K562 (cell line): ENCODE results near the gene NUMB. TPM values are rescaled to one million over a fixed set of nuclear protein-coding genes. Genes with fewer than 3 reads are reported as not detected.

Experiments used
- ZKSCAN3 ChIP-seq: fragments of 250-450 bp; sonication (Bioruptor Pico); IDR thresholded peaks from 2 replicates; pipeline ENCODE4 v1.4.0; 2020
- ZNF639 ChIP-seq, 2 experiments: fragments of 200-800 bp in 1 of 2; sonication (Bioruptor generic) in 1 of 2; sonication (generic) in 1 of 2; formaldehyde crosslinking in 1 of 2; IDR thresholded peaks in 1 of 2; conservative IDR thresholded peaks in 1 of 2; 2 replicates each; pipeline versions ENCODE4 v1.5.0 to v1.6.1; 2016 to 2020; ENCODE audit warnings: missing compliant biosample characterization in 1 of 2, missing genetic modification characterization in 1 of 2, missing genetic modification reagents in 1 of 2
- ZNF740 ChIP-seq, 3 experiments: fragments of 200-800 bp in 1 of 3; sonication (Bioruptor generic) in 1 of 3; sonication (generic) in 1 of 3; formaldehyde crosslinking in 1 of 3; IDR thresholded peaks; 2 replicates each; pipeline versions ENCODE4 v1.6.1 to v1.8.0; 2016 to 2022; ENCODE audit warnings: mild to moderate bottlenecking in 2 of 3, missing compliant biosample characterization in 2 of 3, missing genetic modification characterization in 2 of 3, missing genetic modification reagents in 1 of 3
- polyA plus RNA-seq, 8 experiments: library from polyadenylated mRNA; depleted of rRNA in 4 of 8; stranded (reverse) in 5 of 8; unstranded in 3 of 8; fragments of >200 nt; fragmentation: Nextera tagmentation in 2 of 8; fragmentation: Illumina TruSeq in 1 of 8; extraction: Ambion mirVana in 2 of 8; extraction: Trizol in 1 of 8; gene quantifications; 2 replicates each; pipeline versions ENCODE4 v1.2.1 to v1.2.3, GENCODE V29; 2011 to 2014; ENCODE audit warnings: inconsistent platforms in 1 of 8, missing spikeins in 1 of 8
- total RNA-seq, 7 experiments: library from RNA; depleted of rRNA in 6 of 7; stranded (reverse); fragments of >200 nt in 6 of 7; fragmentation: Illumina TruSeq in 2 of 7; extraction: Trizol in 2 of 7; gene quantifications; 2 replicates each; pipeline versions ENCODE4 v1.2.1 to v1.2.3, GENCODE V29; 2011 to 2021; ENCODE audit warnings: low replicate concordance in 1 of 7

The NUMB gene
- total and polyA plus RNA-seq, 9 of the 15 experiments (the other 6 are each of a cell fraction or from before 2014, with no cell fraction given): 13.5 to 54.0 (median 32.3) TPM

GRCh38 chr14:73246387-73247150 lies 211.8 kb downstream of the NUMB start (continued):
- TF ChIP-seq ZNF639 (CRISPR knock-in tag; conservative IDR thresholded peaks at IDR 0.05 in 1 of 2, IDR thresholded peaks at IDR 0.05 in 1 of 2): 0 out of 4 replicates have a peak, but pooled peaks of 1 of the 2 experiments have one; percentile 18
- TF ChIP-seq ZNF740 (CRISPR knock-in tag; IDR thresholded peaks at IDR 0.05): peak; percentile 42; the same call in 1 of the 2 replicates
- TF ChIP-seq ZNF740 (tag; IDR thresholded peaks at IDR 0.05): no peak
- TF ChIP-seq ZKSCAN3: no peak
